ENCODE measurements around the gene CLEC16A. TPM values are rescaled to one million over a fixed set of nuclear protein-coding genes. Genes with fewer than 3 reads are reported as not detected.
A peak's percentile ranks its signal among the peaks of the same experiment; 100 is the strongest.

Gene CLEC16A
- polyA plus RNA-seq, 10 donors = 11.4 to 15.2 (median 12.9) TPM

- no peak for DNase-seq
Measured at GRCh38 chr16:11151885-11152629, 207.7 kb downstream of the CLEC16A start.

DNA sequence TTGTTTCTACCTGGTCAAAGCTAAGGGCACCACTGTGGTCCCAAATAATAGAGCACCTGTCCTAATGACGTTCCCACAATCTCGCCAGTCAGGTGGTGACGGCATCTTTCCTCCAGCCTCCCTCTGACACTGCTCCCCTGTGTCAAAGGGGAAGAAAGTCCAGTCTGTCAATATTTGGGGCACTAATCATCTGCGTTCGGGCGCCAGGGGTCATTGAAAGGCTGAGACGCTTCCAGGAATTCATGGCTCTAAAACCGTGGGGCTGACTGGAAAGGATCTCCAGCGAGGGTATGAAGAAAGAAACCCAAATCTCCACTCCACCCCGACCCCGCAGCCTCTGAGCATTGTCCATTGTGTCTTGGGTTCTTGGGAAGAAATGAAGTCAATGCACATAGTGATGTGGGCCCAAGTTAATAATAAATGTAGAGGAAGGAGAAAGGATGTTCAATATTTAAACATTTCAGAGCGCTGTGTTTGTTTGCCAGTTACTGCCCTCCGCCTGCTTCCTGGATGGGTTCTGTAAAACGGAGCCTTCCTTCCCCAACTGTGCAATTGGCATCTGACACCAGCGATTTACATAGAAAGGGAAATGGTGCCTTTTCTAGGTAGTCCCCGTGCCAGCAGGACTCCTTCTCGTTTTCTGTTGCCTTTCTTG lies 208.4 kb downstream of the CLEC16A start:
- no peak for DNase-seq

- DNase-seq = no peak
Measured at GRCh38 chr16:11155284-11155806, 211.0 kb downstream of the CLEC16A start.

GRCh38 chr16:11156401-11156800 lies 212.0 kb downstream of the CLEC16A start:
- DNase-seq = no peak

DNA sequence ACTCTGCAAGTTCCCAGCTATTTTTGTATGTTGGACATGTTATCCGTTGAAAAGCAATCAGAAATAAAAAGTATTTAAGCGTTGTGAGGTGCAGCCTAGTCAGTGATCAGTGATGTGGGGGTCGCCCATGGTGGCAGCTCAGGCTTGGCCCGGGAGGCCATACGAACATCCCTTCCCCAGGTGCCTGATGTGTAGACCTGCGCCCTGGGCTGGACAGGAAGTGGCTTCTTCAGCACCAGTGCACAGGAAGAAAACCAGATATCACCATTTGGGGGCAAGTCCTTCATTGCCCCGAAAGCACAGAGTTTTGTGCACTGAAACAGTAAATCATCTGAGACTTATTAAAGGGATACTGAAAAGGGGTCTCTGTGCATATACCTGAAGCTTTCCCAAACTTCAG lies 212.8 kb downstream of the CLEC16A start:
- no peak for DNase-seq

DNA sequence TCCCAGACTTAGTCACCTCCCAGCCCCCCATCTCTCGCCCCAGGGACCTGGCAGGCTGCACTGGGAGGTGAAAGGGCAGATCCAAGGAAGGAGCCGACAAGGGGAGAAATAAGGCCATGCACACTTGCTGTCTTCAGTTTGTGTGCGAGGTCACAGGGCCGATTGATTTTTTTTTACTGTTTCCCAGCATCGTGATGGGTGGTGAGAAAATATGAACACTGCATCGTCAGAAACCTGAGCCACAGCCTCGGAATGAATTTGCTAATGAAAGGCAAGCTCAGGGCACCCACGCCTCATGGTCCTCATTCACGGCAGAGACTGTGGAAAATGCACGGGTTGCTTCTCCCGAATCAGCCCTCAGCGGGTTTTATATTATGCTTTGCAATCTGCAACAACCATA lies 213.7 kb downstream of the CLEC16A start:
- DNase-seq = no peak

GRCh38 chr16:11159282-11159681 lies 214.9 kb downstream of the CLEC16A start:
- DNase-seq = no peak

DNA sequence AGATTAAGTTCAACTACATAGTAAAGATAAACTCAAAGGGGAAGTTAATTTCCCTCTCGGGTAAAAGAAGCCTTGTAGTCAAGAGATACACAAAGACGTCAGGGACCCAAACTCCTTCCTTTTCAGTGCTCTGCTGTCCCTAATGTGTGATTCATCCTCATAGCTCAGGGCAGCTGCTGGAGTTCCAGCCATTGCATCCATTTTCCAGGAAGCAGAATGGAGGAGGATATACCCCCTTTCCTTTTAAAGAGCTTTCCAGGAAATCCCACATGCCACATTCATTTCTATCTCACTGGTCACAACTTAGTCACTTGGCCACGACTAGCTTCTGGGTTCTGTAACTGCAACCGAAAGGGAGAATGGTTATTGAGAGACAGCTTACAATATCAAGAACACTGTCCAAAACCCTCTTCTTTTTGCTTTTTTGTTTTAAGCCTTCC lies 216.3 kb downstream of the CLEC16A start:
- no peak for DNase-seq

DNA sequence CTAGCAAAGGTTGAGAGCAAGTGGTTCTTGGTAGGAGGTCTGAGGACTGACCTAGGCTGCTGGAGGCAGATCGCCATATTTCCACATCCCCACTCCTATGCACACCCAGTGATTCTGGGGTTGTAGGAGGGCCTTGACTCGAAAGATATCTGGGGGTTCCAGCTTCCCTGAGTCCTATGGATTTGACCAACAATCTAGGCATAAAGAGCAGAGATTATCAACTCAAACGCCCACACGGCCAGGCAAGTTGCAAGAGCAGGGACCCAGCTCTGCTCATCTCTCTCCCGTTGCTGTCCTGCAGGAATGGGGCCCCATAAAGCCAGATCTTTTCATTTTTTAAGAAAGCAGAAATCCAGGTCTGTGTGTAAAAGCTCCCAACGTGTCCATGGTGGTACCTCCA lies 217.1 kb downstream of the CLEC16A start:
- DNase-seq = no peak

DNA sequence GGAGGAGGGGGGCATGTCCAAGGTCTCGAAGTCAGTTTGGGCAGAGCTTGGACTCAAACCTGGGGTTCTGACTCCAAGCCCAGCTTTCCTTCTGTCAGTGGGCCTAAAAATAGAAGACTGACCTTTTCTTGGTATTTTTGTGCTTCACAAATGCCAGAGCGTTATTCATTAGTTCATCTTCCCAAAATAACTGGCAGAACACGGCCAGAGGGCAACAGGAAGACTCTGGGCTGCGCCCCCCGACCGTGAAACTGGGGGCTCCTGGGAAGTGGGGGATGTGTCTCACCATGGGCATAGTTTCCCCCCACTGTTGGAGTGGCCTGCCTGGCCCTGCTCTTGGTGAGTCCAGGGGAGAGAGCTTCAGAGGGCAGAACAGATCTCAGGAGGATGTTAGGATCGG lies 217.6 kb downstream of the CLEC16A start:
- no peak for DNase-seq

GRCh38 chr16:11162586-11163268 lies 218.4 kb downstream of the CLEC16A start:
- no peak for DNase-seq

- DNase-seq = no peak
Measured at GRCh38 chr16:11163761-11164261, 219.4 kb downstream of the CLEC16A start.

DNA sequence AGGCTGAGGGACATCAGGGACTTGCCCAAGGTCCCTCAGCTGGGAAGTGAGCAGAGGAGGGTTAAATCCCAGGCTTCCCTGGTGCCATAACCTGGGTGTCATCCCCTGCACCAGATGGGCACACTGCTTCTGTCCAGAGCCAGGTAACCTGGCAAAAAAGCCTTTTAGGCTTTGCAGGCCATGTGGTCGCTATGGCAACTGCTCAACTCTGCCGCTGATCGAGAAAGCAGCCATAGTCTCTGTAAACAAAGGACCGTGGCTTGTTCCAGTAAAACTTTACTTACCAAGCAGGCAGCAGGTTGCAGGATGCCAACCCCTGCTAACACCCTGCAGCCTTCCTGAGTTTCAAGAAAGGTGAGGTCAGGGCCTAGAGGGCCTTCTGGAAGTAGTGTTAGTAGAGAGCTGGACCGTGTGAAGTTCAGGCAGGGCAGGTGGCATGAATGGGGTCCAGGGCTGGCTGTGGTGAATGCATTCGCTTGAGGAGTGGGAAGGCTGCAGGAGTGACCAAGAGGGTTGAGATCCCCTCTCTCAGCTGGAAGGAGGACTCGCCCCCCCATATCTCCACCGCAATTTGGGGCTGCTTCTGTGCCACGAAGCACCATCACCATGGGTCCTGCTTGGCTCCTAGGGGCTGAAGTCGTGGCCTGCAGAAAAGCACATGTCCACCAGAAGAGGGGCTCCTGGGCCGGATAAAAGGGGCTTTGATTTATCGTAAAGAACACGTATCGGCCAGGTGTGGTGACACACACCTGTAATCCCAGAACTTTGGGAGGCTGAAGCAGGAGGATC lies 220.3 kb downstream of the CLEC16A start:
- DNase-seq = no peak

- no peak for DNase-seq
Measured at GRCh38 chr16:11165349-11165748, 221.0 kb downstream of the CLEC16A start.

- DNase-seq = no peak
Measured at GRCh38 chr16:11165894-11166665, 221.7 kb downstream of the CLEC16A start.

DNA sequence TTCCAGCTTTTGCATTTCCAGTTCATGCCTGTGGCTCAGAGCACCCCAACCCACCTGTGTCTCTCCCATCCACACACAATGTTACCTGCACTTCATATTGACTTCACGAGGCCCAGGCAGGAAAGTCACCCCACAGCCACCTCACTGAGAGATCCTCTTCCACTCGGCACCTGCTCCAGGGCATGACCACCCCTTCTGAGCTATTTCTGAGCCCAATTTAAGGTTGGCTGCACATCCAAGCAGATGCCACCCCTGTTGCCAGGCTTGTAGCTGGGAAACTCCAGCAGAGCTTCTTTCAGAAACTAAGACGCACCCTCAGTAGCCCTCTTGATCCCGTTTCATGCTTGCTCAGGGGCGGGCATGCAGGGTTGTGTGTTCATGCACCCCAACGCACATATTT lies 223.2 kb downstream of the CLEC16A start:
- DNase-seq = no peak

DNA sequence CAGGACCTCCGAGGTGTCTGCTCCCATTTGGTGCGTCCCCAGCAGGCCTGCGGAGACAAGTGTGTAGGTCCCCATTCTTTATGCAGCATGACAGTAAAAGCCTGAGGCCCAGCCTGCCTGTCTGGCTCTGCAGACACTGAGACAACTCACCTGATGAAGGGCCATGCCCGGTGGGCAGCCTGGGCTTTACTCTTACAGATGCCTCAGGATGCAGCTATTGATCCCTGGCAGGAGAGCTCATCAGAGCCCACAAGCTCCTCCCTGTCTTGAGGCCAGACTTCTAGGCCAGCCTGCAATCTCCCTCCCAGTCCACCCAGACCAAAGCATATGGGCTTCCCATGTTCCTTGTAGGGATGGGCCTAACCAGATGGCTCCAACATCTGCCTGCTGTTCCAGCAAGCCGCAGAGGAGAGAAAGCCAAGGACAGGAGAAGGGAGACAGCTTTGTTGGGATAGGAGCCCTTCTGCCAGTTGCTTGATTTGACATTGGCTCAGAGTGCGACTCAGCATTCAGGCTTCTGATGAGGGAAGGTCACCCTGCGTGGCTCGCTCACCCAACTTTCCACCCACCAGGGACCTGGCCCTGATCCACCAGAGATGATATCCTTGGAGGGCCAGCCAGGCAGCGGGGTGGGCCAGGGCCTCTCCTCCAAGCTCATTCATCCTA lies 224.2 kb downstream of the CLEC16A start:
- DNase-seq = peak in 1 of 3 donors; percentile 57

GRCh38 chr16:11169641-11170040 lies 225.3 kb downstream of the CLEC16A start:
- no peak for DNase-seq

GRCh38 chr16:11170201-11170600 lies 225.8 kb downstream of the CLEC16A start:
- no peak for DNase-seq
